GM10266 (cell line): Measurements from ENCODE around the gene UCHL5.
"Not testable (repeated sequence)": the region's sequence is repeated elsewhere in the genome, so short reads cannot be mapped to it uniquely, and the experiment has no call there.

ENCODE experiments used
- DNase-seq: peaks from one replicate; pipeline ENCODE4 v3.0.0; 2012; ENCODE audit errors: extremely low spot score
- TF ChIP-seq, protein P1 (sequence below): IDR thresholded peaks from 2 replicates; pipeline ENCODE4 v1.5.1; 2012; ENCODE audit warnings: mild to moderate bottlenecking, low read depth; ENCODE audit not compliant: control insufficient read depth, insufficient read depth; ENCODE audit errors: missing control alignments

UCHL5 gene

GRCh38 chr1:193009501-193009900 lies 49.7 kb downstream of the UCHL5 start:
- no peak for DNase-seq
- TF ChIP-seq, protein P1, sequence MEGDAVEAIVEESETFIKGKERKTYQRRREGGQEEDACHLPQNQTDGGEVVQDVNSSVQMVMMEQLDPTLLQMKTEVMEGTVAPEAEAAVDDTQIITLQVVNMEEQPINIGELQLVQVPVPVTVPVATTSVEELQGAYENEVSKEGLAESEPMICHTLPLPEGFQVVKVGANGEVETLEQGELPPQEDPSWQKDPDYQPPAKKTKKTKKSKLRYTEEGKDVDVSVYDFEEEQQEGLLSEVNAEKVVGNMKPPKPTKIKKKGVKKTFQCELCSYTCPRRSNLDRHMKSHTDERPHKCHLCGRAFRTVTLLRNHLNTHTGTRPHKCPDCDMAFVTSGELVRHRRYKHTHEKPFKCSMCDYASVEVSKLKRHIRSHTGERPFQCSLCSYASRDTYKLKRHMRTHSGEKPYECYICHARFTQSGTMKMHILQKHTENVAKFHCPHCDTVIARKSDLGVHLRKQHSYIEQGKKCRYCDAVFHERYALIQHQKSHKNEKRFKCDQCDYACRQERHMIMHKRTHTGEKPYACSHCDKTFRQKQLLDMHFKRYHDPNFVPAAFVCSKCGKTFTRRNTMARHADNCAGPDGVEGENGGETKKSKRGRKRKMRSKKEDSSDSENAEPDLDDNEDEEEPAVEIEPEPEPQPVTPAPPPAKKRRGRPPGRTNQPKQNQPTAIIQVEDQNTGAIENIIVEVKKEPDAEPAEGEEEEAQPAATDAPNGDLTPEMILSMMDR, result no peak

DNA sequence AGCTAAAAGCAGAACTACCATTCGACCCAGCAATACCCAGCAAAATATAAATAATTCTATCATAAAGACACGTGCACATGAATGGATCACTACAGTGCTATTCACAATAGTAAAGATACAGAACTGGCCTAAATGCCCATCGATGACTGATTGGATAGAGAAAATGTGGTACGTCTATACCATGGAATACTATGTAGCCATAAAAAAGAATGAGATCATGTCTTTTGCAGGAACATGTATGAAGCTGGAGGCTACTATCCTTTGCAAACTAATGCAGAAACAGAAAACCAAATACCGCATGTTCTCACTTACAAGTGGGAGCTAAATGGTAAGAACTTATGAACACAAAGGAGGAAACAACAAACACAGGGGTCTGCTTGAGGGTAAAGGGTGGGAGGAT lies 53.4 kb downstream of the UCHL5 start:
- DNase-seq, result no peak
- TF ChIP-seq, protein P1, result no peak

DNA sequence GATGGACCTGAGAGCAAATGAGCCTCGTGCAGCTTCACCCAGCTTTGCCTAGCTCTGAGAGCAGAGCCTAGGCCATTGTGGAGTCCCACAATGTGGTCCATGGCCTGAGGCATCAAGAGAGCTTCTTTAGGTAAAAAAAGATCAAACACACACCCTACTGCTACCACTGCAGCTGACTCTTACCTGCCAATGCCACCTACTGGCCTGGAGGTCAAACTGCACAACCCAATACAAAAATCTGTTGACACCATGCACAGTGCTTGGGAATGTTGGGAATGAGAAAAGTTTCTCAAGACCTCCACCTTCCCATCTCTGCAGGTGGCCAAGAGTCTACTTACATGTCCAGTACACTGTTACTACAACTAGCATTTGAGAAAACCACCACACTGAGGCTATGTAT lies 60.6 kb downstream of the UCHL5 start:
- no peak for DNase-seq
- TF ChIP-seq, protein P1, result peak; percentile 35

DNA sequence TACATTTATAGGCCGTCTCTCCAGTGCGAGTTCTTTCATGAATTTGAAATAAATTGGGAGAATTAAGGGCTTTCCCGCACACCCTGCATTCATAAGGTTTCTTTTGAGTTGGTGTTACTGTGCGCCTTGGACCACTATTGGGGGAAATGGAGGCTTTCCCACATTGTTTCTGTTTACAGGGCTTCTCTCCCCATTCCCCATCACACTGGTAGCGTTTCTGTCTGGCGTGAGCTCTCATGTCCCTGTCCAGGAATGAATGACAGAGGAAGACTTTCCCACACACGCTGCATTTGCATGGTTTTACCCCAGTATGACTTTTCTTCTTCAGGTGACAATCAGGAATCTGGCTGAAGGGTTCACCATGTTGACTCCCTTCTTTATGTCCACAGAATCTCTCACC lies 65.0 kb downstream of the UCHL5 start:
- DNase-seq, result no peak

GRCh38 chr1:192993426-192994085 lies 65.6 kb downstream of the UCHL5 start:
- TF ChIP-seq, protein P1, result no peak
- no peak for DNase-seq

More for the DNA sequence above, 65.0 kb downstream of the UCHL5 start:
- TF ChIP-seq, protein P1, result no peak

GRCh38 chr1:192986748-192987334 lies 72.3 kb downstream of the UCHL5 start:
- DNase-seq, result not testable (repeated sequence)

- no peak for DNase-seq
- TF ChIP-seq, protein P1, result no peak
Observed at GRCh38 chr1:192986110-192986747, 72.9 kb downstream of the UCHL5 start.

DNA sequence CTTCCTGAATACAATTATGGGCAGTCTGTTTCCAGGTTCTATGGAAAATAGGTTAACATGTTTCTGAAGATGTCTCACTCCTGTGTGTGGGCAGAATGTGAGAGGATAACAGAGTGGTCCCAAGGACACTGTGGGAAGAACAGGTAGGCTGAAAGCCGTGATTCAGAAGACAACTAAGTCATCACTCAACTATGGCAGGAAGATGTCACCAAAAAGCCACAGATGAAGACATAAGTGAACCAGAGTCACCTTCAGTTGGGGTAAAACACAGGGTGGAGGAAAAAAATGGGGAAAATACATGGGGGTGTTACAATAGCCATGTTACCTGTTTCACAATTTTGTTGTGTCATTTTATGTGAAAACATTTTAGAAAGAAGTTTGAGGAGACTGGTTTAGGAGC lies 75.1 kb downstream of the UCHL5 start:
- DNase-seq, result peak; percentile 36
- TF ChIP-seq, protein P1, result no peak
